ENCODE results near the gene PCDHGC3.

PCDHGC3 gene

DNA sequence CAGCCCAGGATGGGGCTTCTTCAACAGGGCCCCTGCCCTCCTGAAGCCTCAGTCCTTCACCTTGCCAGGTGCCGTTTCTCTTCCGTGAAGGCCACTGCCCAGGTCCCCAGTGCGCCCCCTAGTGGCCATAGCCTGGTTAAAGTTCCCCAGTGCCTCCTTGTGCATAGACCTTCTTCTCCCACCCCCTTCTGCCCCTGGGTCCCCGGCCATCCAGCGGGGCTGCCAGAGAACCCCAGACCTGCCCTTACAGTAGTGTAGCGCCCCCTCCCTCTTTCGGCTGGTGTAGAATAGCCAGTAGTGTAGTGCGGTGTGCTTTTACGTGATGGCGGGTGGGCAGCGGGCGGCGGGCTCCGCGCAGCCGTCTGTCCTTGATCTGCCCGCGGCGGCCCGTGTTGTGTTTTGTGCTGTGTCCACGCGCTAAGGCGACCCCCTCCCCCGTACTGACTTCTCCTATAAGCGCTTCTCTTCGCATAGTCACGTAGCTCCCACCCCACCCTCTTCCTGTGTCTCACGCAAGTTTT lies 36.7 kb downstream of the PCDHGC3 start:
- H3K27ac ChIP-seq: peak overlapping the region; percentile 71 to 100 (median 99)
- H3K4me2 ChIP-seq: peak overlapping the region; percentile 86 to 98 (median 95)
- H4K20me1 ChIP-seq: no peaks in the 10 kb centered on the region
- no peaks in the 10 kb centered on the region for H3K9me3 ChIP-seq (replicated peaks in 1 of 11)
- no peaks in the 10 kb centered on the region for H3K27me3 ChIP-seq
- peak overlapping the region; percentile 55 to 69 (median 58) for H3K4me3 ChIP-seq
- H3K4me1 ChIP-seq: peaks cover 92 to 98% (median 95%) of the 10 kb centered on the region in 10 experiments
- peaks cover 7 to 62% (median 51%) of the 10 kb centered on the region in 11 experiments; a peak in 21 of 22 replicates for H3K36me3 ChIP-seq
- no peak for TF ChIP-seq Cebpa-rat (IDR thresholded peaks at IDR 0.05)
- peak overlapping the region; percentile 79 to 99 (median 95) for H3K9ac ChIP-seq

DNA sequence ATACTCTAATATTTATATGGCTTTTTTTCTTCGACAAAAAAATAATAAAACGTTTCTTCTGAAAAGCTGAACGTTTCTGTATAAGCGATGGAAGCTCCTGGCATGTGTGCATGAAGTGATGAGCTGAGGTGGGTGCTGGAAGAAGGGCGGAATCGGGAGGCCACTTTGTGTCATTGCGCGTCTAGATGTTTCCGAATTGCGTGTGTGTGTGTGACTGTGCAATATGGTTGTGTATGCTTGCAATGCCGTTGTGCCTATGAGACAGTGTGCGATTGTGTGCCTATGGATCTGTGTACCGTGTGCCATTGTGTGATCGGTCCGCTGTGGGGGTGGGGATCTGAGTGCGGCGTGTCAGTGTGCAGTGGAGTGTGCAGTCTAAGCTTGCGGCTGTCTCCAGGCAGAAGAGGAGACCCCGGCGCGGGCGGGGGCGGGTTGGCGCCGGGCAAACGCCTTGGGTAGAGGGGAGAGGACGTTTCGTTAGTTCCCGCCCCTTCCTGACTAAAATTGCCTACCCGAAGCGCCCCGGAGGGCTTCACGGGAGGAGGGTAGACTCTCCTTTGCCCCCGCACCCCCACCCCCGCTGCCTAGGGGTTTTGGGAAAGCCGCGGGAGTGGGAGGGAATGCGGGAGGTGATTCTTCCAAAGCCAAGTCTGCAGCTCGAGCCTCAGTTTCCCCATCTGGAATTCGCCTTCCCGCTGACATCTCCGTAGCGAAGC lies 37.3 kb downstream of the PCDHGC3 start:
- H3K27ac ChIP-seq: peak overlapping the region; percentile 71 to 100 (median 99)
- H3K27me3 ChIP-seq: no peaks in the 10 kb centered on the region
- H3K4me1 ChIP-seq: peaks cover 92 to 98% (median 95%) of the 10 kb centered on the region in 10 experiments
- peak overlapping the region; percentile 79 to 99 (median 95) for H3K9ac ChIP-seq
- H4K20me1 ChIP-seq: no peaks in the 10 kb centered on the region
- H3K36me3 ChIP-seq: peaks cover 7 to 68% (median 57%) of the 10 kb centered on the region in 11 experiments; a peak in 21 of 22 replicates
- peak overlapping the region; percentile 86 to 98 (median 95) for H3K4me2 ChIP-seq
- peak in 6 of 11 experiments; percentile 12 to 90 (median 58); a peak in 9 of 22 replicates for TF ChIP-seq Cebpa-rat (IDR thresholded peaks at IDR 0.05)
- H3K4me3 ChIP-seq: peak overlapping the region; percentile 55 to 69 (median 58)
- H3K9me3 ChIP-seq (replicated peaks in 1 of 11): no peaks in the 10 kb centered on the region

- Histone ChIP-seq H3K4me2 (peak overlapping the region; percentile 86 to 98 (median 95)), H3K27ac (peak overlapping the region; percentile 71 to 100 (median 99)), H4K20me1 (no peaks in the 10 kb centered on the region), H3K4me1 (peaks cover 92 to 98% (median 96%) of the 10 kb centered on the region in 10 experiments), H3K36me3 (peaks cover 12 to 75% (median 64%) of the 10 kb centered on the region in 11 experiments), H3K9me3 (replicated peaks in 1 of 11) (no peaks in the 10 kb centered on the region), H3K27me3 (no peaks in the 10 kb centered on the region), H3K9ac (peak overlapping the region; percentile 79 to 99 (median 95)), H3K4me3 (peak overlapping the region; percentile 55 to 69 (median 58))
- TF ChIP-seq Cebpa-rat (IDR thresholded peaks at IDR 0.05): no peak
These were observed 38.0 kb downstream of the PCDHGC3 start for GRCh38 chr5:141513627-141514329.

DNA sequence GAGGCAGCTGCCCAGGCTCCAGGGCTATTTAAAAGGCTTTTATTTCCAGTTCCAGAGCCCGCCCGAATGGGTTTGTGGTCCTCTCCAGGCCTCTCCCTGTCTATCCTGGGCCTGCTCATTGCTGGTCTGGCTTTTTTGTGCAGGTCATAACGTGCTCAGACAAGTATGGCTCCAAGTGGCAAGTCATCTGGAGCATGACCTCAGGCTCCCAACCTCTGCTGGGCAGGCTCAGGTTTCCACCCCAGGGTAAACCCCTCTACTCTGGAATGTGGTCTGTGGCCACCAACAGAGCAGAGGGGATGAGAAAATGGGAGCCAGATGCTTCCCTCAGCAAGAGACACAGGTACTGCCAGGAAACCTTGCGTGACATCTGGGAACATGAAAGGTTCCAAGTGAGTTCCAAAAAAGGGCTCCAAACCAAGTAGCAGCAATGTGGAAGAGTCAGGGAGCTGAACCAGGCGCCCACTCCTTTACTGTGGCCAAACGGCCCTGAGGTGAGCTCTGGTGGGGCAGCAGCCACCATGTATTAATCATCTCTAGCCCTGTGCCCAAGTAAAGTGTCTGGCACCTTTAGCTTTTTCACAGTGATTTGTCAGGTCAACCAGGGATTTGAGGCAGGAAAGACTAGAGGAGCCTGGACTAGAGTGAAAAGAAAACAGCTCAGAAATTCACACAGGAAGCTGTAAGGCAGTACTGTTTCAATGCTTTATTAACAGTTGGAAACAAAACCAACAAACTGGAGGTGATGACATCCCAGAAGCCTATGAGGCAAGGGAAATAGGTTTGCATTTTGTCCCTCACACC lies 38.8 kb downstream of the PCDHGC3 start:
- no peak for TF ChIP-seq Cebpa-rat (IDR thresholded peaks at IDR 0.05)
- Histone ChIP-seq H3K36me3 (peaks cover 18 to 83% (median 72%) of the 10 kb centered on the region in 11 experiments), H3K4me3 (peak overlapping the region; percentile 55 to 69 (median 58); a peak in 17 of 20 replicates), H3K4me2 (peak overlapping the region; percentile 86 to 98 (median 95)), H3K4me1 (peaks cover 92 to 100% (median 99%) of the 10 kb centered on the region in 10 experiments), H3K9me3 (replicated peaks in 1 of 11) (no peaks in the 10 kb centered on the region), H3K27me3 (no peaks in the 10 kb centered on the region), H3K9ac (peak overlapping the region; percentile 40 to 99 (median 95); a peak in 21 of 22 replicates), H3K27ac (peak overlapping the region; percentile 58 to 100 (median 99)), H4K20me1 (no peaks in the 10 kb centered on the region)

DNA sequence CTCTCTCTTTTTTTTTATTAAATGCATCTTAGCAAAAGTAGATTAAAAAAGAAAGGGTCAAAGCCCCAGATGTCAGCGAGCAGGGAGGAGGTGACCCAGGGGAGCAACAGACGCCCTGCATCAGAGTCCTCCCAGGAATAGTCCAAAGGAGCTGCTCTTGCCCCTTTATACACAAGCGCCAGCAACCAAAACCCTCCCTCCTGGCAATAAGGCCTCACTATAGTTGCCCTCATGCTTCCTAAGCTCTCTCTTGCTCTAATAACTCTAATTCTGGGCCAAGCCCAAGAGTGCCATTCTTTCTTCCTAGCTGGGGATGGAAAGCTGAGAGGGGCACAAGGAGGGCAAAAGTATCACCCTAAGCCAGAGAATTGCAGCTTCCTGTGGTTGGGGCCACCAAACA lies 39.4 kb downstream of the PCDHGC3 start:
- H3K27ac ChIP-seq: peak overlapping the region; percentile 58 to 100 (median 99); a peak in 21 of 22 replicates
- H3K4me3 ChIP-seq: peak overlapping the region in 8 of 10 experiments; percentile 0 to 69 (median 56); a peak in 9 of 20 replicates
- H3K4me1 ChIP-seq: peaks cover 92 to 100% (median 99%) of the 10 kb centered on the region in 10 experiments
- TF ChIP-seq Cebpa-rat (IDR thresholded peaks at IDR 0.05): no peak
- H3K36me3 ChIP-seq: peaks cover 18 to 83% (median 76%) of the 10 kb centered on the region in 11 experiments
- no peaks in the 10 kb centered on the region for H4K20me1 ChIP-seq
- no peaks in the 10 kb centered on the region for H3K9me3 ChIP-seq (replicated peaks in 1 of 11)
- H3K4me2 ChIP-seq: peak overlapping the region; percentile 86 to 98 (median 95)
- H3K9ac ChIP-seq: peak overlapping the region; percentile 40 to 99 (median 95); a peak in 21 of 22 replicates
- no peaks in the 10 kb centered on the region for H3K27me3 ChIP-seq

DNA sequence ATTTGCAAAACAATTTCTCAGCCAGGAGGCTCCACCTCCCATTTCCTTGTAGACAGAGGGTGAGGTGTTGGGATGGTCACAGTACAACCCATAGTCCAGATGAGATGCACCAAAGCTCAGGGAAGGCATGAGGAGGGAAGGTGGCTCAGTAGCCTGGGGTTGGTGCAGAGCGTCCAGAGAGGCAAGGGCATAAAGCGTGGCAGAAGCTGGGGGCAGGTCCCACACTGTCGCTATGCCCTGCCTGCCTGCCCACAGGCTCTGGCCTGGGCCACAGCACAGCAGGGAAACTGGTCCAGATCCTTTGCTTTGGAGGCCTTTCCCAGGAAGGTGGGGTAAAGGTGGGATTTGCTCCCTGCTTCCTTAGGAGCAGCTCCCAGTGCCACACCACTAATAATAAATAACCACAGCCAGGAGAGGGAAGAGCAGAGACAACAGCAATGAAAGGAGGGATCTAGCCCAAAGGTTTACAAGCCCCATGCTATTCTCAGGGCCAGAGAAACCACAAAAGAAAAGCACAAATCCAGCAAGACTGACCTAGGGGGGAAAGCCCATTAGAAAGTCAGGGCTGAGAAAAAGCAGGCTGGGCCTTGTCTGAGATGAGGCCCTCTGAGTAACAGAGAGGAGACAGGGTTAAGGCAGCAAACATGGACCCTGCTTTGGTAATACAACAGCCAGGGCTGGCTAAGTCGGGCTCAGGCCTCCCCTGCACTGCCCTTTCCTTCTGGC lies 40.3 kb downstream of the PCDHGC3 start:
- TF ChIP-seq Cebpa-rat (IDR thresholded peaks at IDR 0.05): no peak
- Histone ChIP-seq H3K4me1 (peaks cover 92 to 100% (median 99%) of the 10 kb centered on the region in 10 experiments), H3K9ac (peak overlapping the region; percentile 53 to 99 (median 95)), H3K9me3 (replicated peaks in 1 of 11) (no peaks in the 10 kb centered on the region), H3K4me2 (peak overlapping the region; percentile 86 to 98 (median 95)), H3K36me3 (peaks cover 18 to 83% (median 77%) of the 10 kb centered on the region in 11 experiments), H3K27ac (peak overlapping the region; percentile 58 to 100 (median 99); a peak in 21 of 22 replicates), H3K27me3 (no peaks in the 10 kb centered on the region), H3K4me3 (peak overlapping the region in 6 of 10 experiments; percentile 20 to 69 (median 45); a peak in 8 of 20 replicates), H4K20me1 (no peaks in the 10 kb centered on the region)

DNA sequence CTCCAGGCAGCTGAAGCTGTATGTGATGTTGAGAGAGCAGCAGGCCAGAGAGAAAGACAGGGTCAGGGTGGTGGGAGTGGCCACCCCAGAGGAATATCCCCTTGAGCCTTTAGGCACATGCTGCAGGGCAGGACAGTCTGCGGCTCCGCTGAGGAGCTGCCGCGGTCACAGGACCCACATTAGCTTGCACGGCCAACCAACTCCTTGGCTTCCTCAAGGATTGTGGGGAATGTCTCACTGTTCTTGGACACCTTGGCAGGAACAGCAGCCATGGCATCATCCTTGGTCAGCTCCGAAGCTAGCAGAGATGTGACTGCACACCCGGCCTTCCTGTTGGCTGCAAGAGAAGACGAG lies 40.9 kb downstream of the PCDHGC3 start:
- peak overlapping the region in 4 of 10 experiments; percentile 20 to 69 (median 58); a peak in 6 of 20 replicates for H3K4me3 ChIP-seq
- peaks cover 18 to 83% (median 74%) of the 10 kb centered on the region in 11 experiments for H3K36me3 ChIP-seq
- no peaks in the 10 kb centered on the region for H4K20me1 ChIP-seq
- H3K27ac ChIP-seq: peak overlapping the region; percentile 58 to 100 (median 99); a peak in 20 of 22 replicates
- no peaks in the 10 kb centered on the region for H3K9me3 ChIP-seq (replicated peaks in 1 of 11)
- no peak for TF ChIP-seq Cebpa-rat (IDR thresholded peaks at IDR 0.05)
- peak overlapping the region; percentile 53 to 99 (median 95) for H3K9ac ChIP-seq
- peaks cover 91 to 100% (median 99%) of the 10 kb centered on the region in 10 experiments for H3K4me1 ChIP-seq
- no peaks in the 10 kb centered on the region for H3K27me3 ChIP-seq
- H3K4me2 ChIP-seq: peak overlapping the region; percentile 86 to 98 (median 95)

Measured in BLaER1 treated with 17β-estradiol and CSF1 and Interleukin-3, amounts not matched to agents 10 nM and 100 nM (cell line).